ENCODE data around the gene SPRR4.
"Not testable (repeated sequence)": the region's sequence is repeated elsewhere in the genome, so short reads cannot be mapped to it uniquely, and the experiment has no call there.

The SPRR4 gene

GRCh38 chr1:152965853-152966252 lies 4.6 kb upstream of the SPRR4 start:
- no peak for DNase-seq (ENCODE audit: low read depth in 3 of 3)

- DNase-seq (ENCODE audit: low read depth in 3 of 3), result no peak
These were observed 3.2 kb upstream of the SPRR4 start for GRCh38 chr1:152967201-152967600.

GRCh38 chr1:152968248-152968647 lies 2.2 kb upstream of the SPRR4 start:
- no peak for DNase-seq (ENCODE audit: low read depth in 3 of 3)

GRCh38 chr1:152969036-152969435 lies 1.4 kb upstream of the SPRR4 start:
- no peak for DNase-seq (ENCODE audit: low read depth in 3 of 3)

- no peak for DNase-seq (ENCODE audit: low read depth in 3 of 3)
These were observed 1.9 kb downstream of the SPRR4 start for GRCh38 chr1:152972196-152972886.

GRCh38 chr1:152976688-152977087 lies 6.2 kb downstream of the SPRR4 start:
- no peak for DNase-seq (ENCODE audit: low read depth in 3 of 3)

- DNase-seq (ENCODE audit: low read depth in 3 of 3), result no peak
These were observed 7.2 kb downstream of the SPRR4 start for GRCh38 chr1:152977614-152978013.

- DNase-seq (ENCODE audit: low read depth in 3 of 3), result no peak
These were observed 10.2 kb downstream of the SPRR4 start for GRCh38 chr1:152980676-152981075.

GRCh38 chr1:152981146-152981871 lies 10.9 kb downstream of the SPRR4 start:
- no peak for DNase-seq (ENCODE audit: low read depth in 3 of 3)

- no peak for DNase-seq (ENCODE audit: low read depth in 3 of 3)
These were observed 11.6 kb downstream of the SPRR4 start for GRCh38 chr1:152982076-152982475.

- no peak for DNase-seq (ENCODE audit: low read depth in 3 of 3)
These were observed 12.8 kb downstream of the SPRR4 start for GRCh38 chr1:152983234-152983633.

GRCh38 chr1:152983743-152984142 lies 13.3 kb downstream of the SPRR4 start, which contains the start of gene SPRR1A:
TSS of gene SPRR1A (plus strand) at chr1:152984081. CDS start at chr1:152985231, 1,150 bp downstream.
- no peak for DNase-seq (ENCODE audit: low read depth in 3 of 3)

- DNase-seq (ENCODE audit: low read depth in 3 of 3), result no peak
These were observed 16.1 kb downstream of the SPRR4 start for GRCh38 chr1:152986578-152986977.

GRCh38 chr1:152993186-152993585 lies 22.7 kb downstream of the SPRR4 start:
- DNase-seq (ENCODE audit: low read depth in 3 of 3), result no peak

- no peak for DNase-seq (ENCODE audit: low read depth in 3 of 3)
These were observed 25.4 kb downstream of the SPRR4 start for GRCh38 chr1:152995842-152996241.

GRCh38 chr1:152996633-152997400 lies 26.4 kb downstream of the SPRR4 start:
- no peak for DNase-seq (ENCODE audit: low read depth in 3 of 3)

GRCh38 chr1:152997901-152998300 lies 27.5 kb downstream of the SPRR4 start:
- no peak for DNase-seq (ENCODE audit: low read depth in 3 of 3)

- DNase-seq (ENCODE audit: low read depth in 3 of 3), result no peak
These were observed 28.0 kb downstream of the SPRR4 start for GRCh38 chr1:152998476-152998875.

- DNase-seq (ENCODE audit: low read depth in 3 of 3), result no peak
These were observed 29.4 kb downstream of the SPRR4 start for GRCh38 chr1:152999818-153000217.

- no peak for DNase-seq (ENCODE audit: low read depth in 3 of 3)
These were observed 29.8 kb downstream of the SPRR4 start for GRCh38 chr1:153000294-153000693.

- no peak for DNase-seq (ENCODE audit: low read depth in 3 of 3)
These were observed 30.9 kb downstream of the SPRR4 start, which contains the start of gene SPRR3 for GRCh38 chr1:153001382-153001781. TSS of gene SPRR3 (plus strand) at chr1:153001749. CDS start at chr1:153003021, 1,272 bp downstream.

GRCh38 chr1:153011235-153011758 lies 40.8 kb downstream of the SPRR4 start:
- DNase-seq (ENCODE audit: low read depth in 3 of 3), result not testable (repeated sequence)
